ENCODE results near the gene ESM1.

The ESM1 gene

DNA sequence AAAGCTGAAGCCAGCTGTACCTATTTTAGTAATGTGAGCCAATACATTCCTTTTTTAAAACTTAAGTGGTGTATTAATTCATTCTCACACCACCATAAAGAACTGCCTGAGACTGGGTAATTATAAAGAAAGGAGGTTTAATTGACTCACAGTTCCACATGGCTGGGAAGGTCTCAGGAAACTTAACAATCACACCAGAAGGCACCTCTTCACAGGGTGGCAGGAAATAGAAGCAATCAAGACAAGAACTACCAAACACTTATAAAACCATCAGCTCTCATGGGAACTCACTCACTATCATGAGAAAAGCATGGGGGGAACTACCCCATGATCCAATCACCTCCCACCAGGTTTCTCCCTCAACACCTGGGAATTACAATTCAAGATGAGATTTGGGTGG lies 21.0 kb downstream of the ESM1 start:
- Histone ChIP-seq H3K36me3 (replicated peaks) (no peaks in the 10 kb centered on the region), H3K27ac (no peak overlapping the region), H3K27me3 (replicated peaks) (no peaks in the 10 kb centered on the region), H3K4me3 (ENCODE audit: low read depth, low read length) (no peak overlapping the region)
- no peak for DNase-seq
- in situ Hi-C loops (cut with HindIII; ENCODE audit: low pct_ligation_motif_present, low sequenced_read_pairs): no loop called here
- TF ChIP-seq, protein P1, sequence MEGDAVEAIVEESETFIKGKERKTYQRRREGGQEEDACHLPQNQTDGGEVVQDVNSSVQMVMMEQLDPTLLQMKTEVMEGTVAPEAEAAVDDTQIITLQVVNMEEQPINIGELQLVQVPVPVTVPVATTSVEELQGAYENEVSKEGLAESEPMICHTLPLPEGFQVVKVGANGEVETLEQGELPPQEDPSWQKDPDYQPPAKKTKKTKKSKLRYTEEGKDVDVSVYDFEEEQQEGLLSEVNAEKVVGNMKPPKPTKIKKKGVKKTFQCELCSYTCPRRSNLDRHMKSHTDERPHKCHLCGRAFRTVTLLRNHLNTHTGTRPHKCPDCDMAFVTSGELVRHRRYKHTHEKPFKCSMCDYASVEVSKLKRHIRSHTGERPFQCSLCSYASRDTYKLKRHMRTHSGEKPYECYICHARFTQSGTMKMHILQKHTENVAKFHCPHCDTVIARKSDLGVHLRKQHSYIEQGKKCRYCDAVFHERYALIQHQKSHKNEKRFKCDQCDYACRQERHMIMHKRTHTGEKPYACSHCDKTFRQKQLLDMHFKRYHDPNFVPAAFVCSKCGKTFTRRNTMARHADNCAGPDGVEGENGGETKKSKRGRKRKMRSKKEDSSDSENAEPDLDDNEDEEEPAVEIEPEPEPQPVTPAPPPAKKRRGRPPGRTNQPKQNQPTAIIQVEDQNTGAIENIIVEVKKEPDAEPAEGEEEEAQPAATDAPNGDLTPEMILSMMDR (IDR thresholded peaks at IDR 0.05; ENCODE audit: low read depth, low read length, missing control alignments): no peak

DNA sequence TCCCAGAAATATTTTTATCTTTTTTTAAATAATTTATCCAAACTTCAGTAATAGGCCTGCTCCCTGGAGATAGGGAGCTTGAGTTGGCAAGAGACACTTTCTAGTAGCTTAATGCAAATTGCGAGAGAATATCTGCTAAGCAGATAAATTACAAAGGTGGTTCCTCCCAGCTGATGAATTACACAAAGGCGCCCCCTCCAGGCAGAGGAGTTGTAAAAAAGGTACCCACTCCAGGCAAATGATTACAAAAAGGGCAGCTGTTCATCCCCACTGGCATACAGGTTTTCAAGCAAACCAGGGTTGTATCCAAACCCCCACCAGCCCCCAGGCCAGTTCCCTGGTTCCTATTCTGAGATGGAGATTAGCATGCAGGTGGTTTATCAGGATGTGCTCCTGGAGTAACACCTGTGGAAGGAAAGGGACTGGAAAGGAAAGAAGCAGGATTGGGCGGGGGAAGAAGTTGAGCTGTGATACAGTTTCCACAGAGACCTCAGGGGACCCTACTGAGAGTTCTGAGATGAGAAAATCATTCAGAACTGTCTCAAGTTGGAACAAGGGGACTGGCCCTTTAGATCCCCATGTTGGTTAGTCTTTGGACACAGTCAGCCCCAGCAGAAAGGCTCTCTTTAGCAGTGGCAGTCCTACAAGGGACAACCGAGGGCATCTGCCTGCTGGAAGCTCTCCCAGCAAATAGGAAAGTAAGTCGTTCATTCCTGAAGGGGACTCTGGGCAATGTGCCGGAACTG lies 25.5 kb downstream of the ESM1 start:
- TF ChIP-seq, protein P1 (IDR thresholded peaks at IDR 0.05; ENCODE audit: low read depth, low read length, missing control alignments): peak; percentile 65
- H3K36me3 ChIP-seq (replicated peaks): no peaks in the 10 kb centered on the region
- no peak overlapping the region for H3K27ac ChIP-seq
- DNase-seq: peak; percentile 12
- H3K27me3 ChIP-seq (replicated peaks): no peaks in the 10 kb centered on the region
- in situ Hi-C loops (cut with HindIII; ENCODE audit: low pct_ligation_motif_present, low sequenced_read_pairs): no loop called here
- H3K4me3 ChIP-seq (ENCODE audit: low read depth, low read length): no peak overlapping the region

DNA sequence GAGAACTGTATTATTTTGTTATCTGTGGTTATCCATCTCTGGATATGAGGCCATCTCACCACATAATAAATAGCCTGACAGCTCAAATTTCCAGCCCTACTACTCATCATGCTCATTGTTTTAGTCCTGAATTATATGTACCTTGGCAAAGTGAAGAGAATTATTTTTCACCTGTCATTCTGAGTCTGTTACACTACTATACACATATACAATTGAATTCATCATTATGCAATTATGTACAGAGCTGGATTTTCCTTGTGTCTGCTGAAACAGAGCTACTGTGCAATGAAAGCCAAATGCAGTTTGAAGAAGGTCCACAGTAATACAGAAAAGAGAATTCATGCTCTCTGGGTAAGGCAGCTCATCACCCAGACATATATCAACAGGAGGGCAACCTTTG lies 28.5 kb downstream of the ESM1 start:
- no peak overlapping the region for H3K4me3 ChIP-seq (ENCODE audit: low read depth, low read length)
- H3K27me3 ChIP-seq (replicated peaks): no peaks in the 10 kb centered on the region
- H3K27ac ChIP-seq: no peak overlapping the region
- no peak for DNase-seq
- no peaks in the 10 kb centered on the region for H3K36me3 ChIP-seq (replicated peaks)
- TF ChIP-seq, protein P1 (IDR thresholded peaks at IDR 0.05; ENCODE audit: low read depth, low read length, missing control alignments): no peak
- in situ Hi-C loops (cut with HindIII; ENCODE audit: low pct_ligation_motif_present, low sequenced_read_pairs): no loop called here

DNA sequence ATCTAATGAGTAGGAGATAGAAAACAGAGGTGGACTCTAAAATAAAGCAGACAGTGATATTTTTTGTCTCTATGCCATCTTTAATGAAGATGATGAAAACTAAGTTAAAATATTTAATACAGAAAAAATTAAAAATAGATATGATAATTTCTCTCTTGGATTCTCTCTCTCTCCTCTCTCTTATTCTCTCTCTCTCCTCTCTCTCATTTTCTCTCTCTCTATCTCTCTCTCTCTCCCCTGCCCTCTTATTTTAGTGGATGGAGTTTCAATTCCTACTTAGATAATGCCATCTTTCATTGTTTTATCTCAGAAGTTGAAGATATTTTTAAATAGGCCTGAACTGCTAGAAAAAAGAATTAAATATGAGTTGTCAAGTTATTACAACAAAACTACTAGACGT lies 38.2 kb downstream of the ESM1 start:
- no peaks in the 10 kb centered on the region for H3K27me3 ChIP-seq (replicated peaks)
- no peak overlapping the region for H3K4me3 ChIP-seq (ENCODE audit: low read depth, low read length)
- TF ChIP-seq, protein P1 (IDR thresholded peaks at IDR 0.05; ENCODE audit: low read depth, low read length, missing control alignments): no peak
- no peaks in the 10 kb centered on the region for H3K36me3 ChIP-seq (replicated peaks)
- no peak for DNase-seq
- in situ Hi-C loops (cut with HindIII; ENCODE audit: low pct_ligation_motif_present, low sequenced_read_pairs): no loop called here
- H3K27ac ChIP-seq: no peak overlapping the region

DNA sequence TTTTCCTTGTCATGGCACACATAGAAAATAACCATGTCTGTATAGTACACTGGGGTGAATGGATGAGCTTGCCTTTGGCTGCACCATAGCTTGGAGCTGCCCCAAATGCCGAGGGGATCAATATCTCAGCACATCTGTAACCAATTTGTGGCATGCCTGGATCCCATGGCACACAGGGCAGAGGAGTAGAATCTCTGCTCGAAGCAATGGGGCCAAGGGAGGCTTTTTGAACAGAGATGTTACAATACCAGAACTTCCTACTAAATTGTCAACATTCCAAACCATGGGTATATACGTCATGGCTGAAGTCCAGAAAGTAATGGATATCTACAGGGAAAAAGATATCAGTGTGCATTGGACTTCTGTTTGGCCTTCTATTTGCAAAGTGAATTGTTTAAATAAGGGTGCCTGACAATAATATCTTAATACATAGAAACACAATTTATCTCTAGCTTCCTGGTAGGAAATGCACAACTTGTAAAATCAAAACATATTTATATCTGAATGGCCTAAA lies 39.0 kb downstream of the ESM1 start:
- no peak for DNase-seq
- H3K4me3 ChIP-seq (ENCODE audit: low read depth, low read length): no peak overlapping the region
- H3K27ac ChIP-seq: no peak overlapping the region
- H3K36me3 ChIP-seq (replicated peaks): no peaks in the 10 kb centered on the region
- TF ChIP-seq, protein P1 (IDR thresholded peaks at IDR 0.05; ENCODE audit: low read depth, low read length, missing control alignments): no peak
- H3K27me3 ChIP-seq (replicated peaks): no peaks in the 10 kb centered on the region
- in situ Hi-C loops (cut with HindIII; ENCODE audit: low pct_ligation_motif_present, low sequenced_read_pairs): no loop called here

DNA sequence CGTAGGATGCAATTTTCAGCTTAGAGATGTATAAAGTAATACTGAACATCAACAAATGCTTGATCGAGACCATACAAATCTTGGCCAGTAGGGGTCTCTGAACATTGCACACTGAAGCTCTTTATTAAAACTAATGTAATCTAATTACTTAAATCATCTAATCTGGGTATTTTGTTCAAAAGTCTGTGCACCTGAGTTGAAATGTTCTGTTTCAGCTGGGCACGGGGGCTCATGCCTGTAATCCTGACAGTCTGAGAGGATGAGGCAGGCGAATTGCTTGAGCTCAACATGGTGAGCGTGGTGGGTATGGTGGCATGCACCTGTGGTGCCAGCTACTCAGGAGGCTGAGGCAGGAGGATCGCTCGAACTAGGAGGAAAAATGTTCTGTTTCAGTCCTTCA lies 41.0 kb downstream of the ESM1 start:
- Histone ChIP-seq H3K27me3 (replicated peaks) (no peaks in the 10 kb centered on the region), H3K27ac (no peak overlapping the region), H3K36me3 (replicated peaks) (no peaks in the 10 kb centered on the region), H3K4me3 (ENCODE audit: low read depth, low read length) (no peak overlapping the region)
- peak; percentile 30 for DNase-seq
- TF ChIP-seq, protein P1 (IDR thresholded peaks at IDR 0.05; ENCODE audit: low read depth, low read length, missing control alignments): peak; percentile 71
- in situ Hi-C loops (cut with HindIII; ENCODE audit: low pct_ligation_motif_present, low sequenced_read_pairs): no loop called here

All from brain microvascular endothelial cell (primary cell).